ENCODE results near the gene CEP72.
"Not testable (repeated sequence)": the region's sequence is repeated elsewhere in the genome, so short reads cannot be mapped to it uniquely, and the experiment has no call there.

The CEP72 gene

GRCh38 chr5:691817-692528 lies 79.8 kb downstream of the CEP72 start:
- no peak for DNase-seq (ENCODE audit: low read depth in 2 of 2)
- no peak overlapping the region for H3K4me3 ChIP-seq (replicated peaks in 1 of 2; ENCODE audit: low read depth in 2 of 2, low read length in 2 of 2)

GRCh38 chr5:692529-693041 lies 80.4 kb downstream of the CEP72 start:
- H3K4me3 ChIP-seq (replicated peaks in 1 of 2; ENCODE audit: low read depth in 2 of 2, low read length in 2 of 2) = peak overlapping the region in 1 of 2 donors; percentile 21
- not testable (repeated sequence) for DNase-seq (ENCODE audit: low read depth in 2 of 2)

More at GRCh38 chr5:691817-692528, 79.8 kb downstream of the CEP72 start:
- TF ChIP-seq CTCF (IDR thresholded peaks at IDR 0.05; ENCODE audit: low read depth, low read length) = no peak

- peak; percentile 49 to 58 for DNase-seq (ENCODE audit: low read depth in 2 of 2)
- peak within 1 kb of the TSS; percentile 21 to 34 for H3K4me3 ChIP-seq (replicated peaks in 1 of 2; ENCODE audit: low read depth in 2 of 2, low read length in 2 of 2)
These were observed 81.3 kb downstream of the CEP72 start, which contains the start of gene TPPP for GRCh38 chr5:693271-694041. TSS of gene TPPP (minus strand) at chr5:693352. CDS start at chr5:678060, 15,292 bp downstream.

GRCh38 chr5:694042-694431 lies 81.9 kb downstream of the CEP72 start:
- H3K4me3 ChIP-seq (replicated peaks in 1 of 2; ENCODE audit: low read depth in 2 of 2, low read length in 2 of 2) = not testable (repeated sequence)

GRCh38 chr5:695475-695874 lies 83.3 kb downstream of the CEP72 start:
- DNase-seq (ENCODE audit: low read depth in 2 of 2); H3K4me3 ChIP-seq (replicated peaks in 1 of 2; ENCODE audit: low read depth in 2 of 2, low read length in 2 of 2): not testable (repeated sequence)

More at GRCh38 chr5:694042-694431, 81.9 kb downstream of the CEP72 start:
- not testable (repeated sequence) for DNase-seq (ENCODE audit: low read depth in 2 of 2)

- H3K4me3 ChIP-seq (replicated peaks in 1 of 2; ENCODE audit: low read depth in 2 of 2, low read length in 2 of 2); DNase-seq (ENCODE audit: low read depth in 2 of 2): not testable (repeated sequence)
These were observed 84.1 kb downstream of the CEP72 start for GRCh38 chr5:696191-696590.

- DNase-seq (ENCODE audit: low read depth in 2 of 2); H3K4me3 ChIP-seq (replicated peaks in 1 of 2; ENCODE audit: low read depth in 2 of 2, low read length in 2 of 2): not testable (repeated sequence)
These were observed 84.9 kb downstream of the CEP72 start for GRCh38 chr5:696753-697702.

All from cardiac fibroblast (primary cell).